Muscle of arm (tissue), 12 donors: ENCODE data around the gene STIMATE. TPM values are rescaled to one million over a fixed set of nuclear protein-coding genes. Genes with fewer than 3 reads are reported as not detected.

Experiments
- DNase-seq: peaks from one replicate; pipeline ENCODE4 v3.0.0-alpha.2; 2013
- polyA plus RNA-seq, 12 donors: library from polyadenylated mRNA; unstranded; fragments of 120-200 nt; gene quantifications; one replicate each; pipeline ENCODE4 v1.2.1, GENCODE V29; 2013; ENCODE audit not compliant: insufficient read length in 12 of 12

The STIMATE gene
- polyA plus RNA-seq, 12 donors = 6.2 to 19.1 (median 8.3) TPM; not detected in 1

DNA sequence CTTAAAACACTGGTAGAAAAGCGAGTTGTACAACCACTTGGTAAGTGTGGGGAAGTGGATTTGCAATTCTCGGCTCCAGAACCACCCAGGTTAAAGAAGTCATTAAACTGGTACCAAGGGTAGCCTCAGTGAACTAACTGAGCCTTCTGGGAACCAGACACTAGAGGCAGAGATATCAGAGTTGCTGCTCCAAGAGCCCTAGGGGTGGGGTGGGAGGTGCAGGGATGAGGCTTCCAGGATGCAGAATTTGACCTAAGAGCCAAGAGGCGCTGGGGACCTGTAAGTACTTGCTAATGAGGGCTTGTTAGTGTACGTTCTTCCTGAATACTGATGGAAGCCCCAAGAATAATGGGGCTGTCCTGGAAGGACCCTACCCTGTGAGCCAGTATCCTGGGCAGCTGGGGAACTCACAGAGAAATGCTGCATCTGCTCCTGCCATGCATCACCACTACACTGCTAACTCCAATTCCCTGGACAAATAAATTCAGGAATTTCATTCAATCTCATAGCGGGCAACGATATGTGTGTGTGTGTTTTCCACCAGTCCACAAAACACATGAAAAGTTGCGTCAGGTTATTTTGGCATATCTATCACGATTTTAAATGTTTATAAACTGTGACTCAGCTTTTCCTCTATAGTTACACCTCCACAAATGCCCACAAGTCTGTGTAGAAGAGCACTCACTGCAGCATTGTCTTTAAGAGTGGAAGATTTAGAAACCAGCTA lies 23.8 kb downstream of the STIMATE start:
- no peak for DNase-seq

DNA sequence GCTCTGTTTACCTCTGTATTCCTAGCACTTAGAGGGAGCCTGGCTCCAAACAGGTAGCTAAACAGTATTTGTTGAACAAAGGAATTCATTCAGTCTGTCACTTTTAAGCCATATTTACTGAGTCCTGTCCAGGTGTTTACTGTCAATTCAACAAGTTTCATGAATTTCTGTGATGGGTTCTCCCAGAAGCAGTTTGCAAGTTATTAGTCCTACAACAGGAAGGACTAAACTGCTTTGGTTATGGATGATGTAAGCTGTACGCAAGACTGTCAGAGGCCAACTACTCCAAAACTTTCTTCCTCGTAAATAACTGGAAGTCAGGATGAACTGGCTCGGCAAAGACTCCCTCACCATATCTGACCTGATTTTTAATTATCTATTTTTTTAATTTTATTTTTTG lies 25.1 kb downstream of the STIMATE start:
- no peak for DNase-seq

DNA sequence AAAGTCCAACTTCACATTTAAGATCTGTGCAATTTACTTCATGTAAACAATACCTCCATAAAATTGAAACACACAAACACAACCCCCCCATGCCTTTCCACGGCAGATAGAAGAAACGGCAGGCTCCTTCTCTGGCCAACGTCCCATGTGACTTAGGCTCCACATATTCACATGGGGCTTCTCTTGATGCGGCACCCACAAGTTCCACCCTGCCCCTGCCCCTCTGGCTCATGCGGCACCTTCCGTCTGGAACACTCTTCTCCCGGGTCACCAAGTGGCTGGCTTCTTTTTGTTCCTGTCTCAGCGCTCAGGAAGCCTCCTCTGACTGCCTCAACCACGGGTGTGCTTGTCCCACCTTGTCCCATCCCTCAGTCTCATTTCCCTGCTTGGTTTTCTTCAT lies 25.6 kb downstream of the STIMATE start:
- no peak for DNase-seq

DNA sequence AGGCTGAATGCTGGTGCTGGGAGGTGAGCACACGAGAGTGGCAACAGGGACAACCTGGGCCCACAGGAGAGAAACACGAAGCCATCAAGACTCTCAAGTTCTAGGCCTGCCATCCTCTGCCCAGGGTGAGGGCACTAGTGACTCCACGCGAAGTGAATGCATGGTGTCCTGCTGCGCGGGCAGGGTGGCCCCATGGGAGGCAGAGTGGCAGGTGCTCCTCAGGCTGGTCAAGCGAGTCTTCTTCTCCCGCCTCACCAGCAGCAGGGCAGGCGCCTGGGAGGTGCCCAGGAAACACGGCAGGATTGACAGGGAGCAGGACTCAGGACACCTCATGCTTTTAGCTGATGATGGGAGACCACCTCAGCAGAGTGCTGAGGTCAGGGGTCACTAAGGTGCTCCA lies 26.9 kb downstream of the STIMATE start:
- no peak for DNase-seq

DNA sequence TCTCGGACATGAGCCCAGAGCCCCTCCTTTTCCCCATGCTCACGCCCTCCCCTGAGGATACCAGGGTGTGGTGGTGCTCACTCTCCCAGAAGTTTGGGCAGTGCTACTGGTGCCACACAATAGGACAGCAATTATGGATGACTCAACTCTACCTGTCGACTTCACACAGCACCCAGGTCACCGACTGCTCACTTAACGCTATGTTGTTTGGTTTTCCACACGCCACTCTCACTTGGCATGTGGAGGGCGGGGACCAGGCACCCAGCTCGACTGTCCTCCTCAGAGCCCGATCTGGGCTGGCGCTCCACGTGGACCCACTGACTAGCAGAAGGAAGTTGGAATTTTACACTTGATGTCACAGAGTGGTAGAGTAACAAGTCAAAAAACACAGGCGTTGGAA lies 30.9 kb downstream of the STIMATE start:
- no peak for DNase-seq

DNA sequence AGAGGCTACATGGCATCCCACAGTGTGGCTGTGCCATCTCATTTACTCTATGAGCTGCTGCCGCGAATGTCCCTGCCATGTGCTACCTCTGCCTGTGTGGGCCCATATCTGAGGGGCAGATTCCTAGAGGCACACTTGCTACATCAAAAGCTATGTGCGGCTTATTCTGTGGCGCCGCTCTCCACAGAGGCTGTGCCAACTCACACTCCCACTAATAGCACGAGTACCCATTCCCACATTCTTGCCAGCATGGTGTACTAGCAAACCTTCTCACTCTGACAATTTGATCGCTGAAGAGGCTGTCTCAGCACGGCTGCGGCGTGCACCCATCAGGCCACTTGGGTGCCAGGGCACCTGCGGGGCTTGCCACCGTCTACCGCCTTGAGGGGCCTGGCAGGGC lies 31.4 kb downstream of the STIMATE start:
- no peak for DNase-seq

DNA sequence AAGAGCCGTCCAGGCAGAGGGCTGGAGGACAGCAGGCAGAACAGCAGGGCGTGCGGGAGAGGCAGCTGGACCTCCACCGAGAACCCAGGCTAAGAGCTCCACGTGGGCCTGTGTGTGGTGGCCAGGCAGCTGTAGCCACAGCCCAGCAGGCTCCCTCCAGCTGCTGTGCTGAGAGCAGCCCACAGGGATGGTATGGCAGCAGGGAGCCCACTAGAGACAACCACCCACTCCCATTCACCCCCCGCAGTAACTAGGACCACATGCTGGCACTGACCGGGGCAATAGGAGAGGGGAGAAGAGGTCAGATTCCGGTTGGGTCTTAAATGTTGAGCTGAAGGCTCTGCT lies 37.0 kb downstream of the STIMATE start:
- DNase-seq = no peak

DNA sequence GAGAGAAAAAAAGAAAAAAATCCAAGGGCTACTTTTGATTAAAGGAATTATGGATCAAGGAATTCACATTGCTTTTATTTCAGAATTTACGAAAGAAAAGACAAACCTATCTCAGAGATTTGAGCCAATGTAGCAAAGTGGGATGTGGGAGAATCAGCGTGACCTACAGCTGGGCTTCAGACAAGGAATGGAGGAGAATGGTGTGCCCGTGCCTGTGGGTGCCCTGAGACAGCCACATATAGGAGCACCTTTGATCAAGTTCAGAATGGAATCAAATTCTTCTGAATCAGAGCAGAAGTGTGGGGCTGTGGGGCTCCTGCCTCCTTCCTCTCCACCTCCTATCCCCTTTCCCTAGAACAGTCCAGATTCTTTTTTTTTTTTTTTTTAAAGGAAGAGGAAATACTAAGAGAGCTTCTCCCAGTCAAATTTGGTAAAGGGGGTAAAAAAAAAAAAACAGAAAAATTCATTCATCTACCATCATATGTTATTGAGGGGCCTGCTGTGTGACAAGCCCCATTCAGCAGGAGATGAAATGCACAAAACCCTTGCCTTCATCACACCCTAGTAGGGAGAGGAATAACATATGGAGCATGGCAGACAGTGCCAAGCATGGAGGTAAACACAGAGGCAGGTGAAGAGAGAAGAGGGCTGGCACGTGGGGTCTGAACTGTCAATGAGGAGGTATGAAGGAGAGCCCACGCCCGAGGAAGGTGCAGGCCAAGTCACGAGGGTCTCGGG lies 37.5 kb downstream of the STIMATE start:
- DNase-seq = no peak

DNA sequence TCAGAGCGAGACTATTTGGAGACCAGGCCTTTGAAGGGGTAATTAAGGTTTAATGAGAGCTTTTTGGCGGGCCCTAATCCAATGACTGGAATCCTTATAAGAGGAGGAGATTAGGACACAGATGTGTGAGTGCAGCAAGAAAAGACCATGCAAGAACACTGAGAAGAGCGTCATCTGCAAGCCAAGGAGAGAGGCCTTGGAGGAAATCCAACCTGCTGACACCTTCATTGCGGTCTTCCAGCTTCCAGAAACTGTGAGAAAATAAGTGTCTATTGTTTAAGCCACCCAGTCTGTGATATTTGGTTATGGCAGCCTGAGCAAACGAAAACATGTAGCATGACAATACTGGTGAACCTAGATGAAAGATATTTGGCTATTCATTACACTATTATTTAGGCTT lies 39.5 kb downstream of the STIMATE start:
- DNase-seq = no peak

DNA sequence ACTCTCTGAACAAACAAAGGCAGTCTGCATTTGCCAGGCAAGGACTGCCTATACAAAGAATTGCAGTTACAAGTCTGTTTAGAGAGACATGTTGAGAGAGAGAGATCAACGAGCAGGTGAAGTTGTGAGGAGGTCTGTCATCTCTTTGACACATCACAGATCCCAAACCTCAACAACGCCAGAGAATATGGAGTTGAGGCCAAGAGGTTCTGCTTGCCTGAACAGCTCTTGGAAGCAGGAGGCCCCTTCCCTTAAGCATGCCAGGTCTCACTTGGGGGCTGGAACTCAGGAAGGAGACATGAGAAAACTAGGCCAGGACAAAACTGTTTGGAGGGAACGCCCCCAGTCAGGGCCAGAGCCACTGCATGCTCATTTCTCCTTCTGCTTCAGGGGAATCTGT lies 40.2 kb downstream of the STIMATE start:
- no peak for DNase-seq

DNA sequence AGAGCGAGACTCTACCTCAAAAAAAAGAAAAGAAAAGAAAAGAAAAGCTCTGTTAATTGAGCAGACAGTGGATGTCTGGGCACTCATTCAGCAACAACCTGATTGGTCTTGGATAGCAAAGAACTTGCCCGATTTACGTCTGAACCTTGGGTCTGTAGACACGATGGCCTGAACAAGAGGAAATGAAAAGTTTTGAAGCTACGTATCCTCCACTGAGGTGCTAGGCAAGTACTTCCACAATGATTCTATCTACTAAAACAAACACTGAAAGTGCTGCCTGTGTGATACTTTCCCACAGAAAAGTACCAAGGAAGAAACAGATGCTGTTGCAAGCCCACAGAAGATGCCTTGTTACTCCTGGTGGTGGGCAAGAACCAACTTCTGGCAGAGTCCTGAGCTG lies 40.7 kb downstream of the STIMATE start:
- no peak for DNase-seq

DNA sequence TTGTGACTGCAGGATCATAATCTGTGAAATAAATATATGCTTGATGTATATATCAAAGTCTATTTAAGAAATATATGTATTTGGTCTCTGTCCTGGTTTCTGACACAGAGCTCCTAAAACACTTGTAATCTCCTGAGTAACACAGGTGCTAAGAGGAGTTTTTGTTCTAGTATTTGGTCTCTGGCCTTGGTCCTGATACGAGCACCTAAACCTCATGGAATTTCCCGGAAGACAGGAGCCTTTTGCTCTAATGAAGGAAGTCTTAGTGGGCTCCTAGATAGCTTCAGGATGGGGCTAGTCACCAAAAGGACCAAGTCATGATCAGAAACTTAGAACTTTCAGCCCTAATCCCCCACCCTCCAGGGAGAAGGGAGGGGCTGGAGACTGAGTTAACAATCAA lies 43.3 kb downstream of the STIMATE start:
- DNase-seq = no peak

DNA sequence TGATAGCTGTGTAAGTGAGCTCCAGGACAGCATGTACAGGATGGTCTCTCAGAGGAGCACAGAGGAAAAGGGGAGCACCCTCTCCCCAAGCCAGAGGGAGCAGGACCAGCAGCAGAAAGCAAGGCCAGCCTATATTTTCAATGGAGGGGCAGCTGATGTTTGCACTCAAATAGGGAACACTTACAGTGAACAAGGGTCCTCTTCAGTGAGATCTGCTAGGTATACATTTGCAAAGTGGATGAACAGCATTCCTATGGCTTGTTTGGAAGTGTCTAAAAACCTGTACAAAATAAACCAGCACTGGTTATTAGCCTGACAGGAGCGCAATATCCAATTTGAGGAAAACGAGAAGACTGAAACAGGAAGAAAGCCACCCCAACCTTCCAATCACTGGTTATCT lies 44.9 kb downstream of the STIMATE start:
- DNase-seq = no peak

DNA sequence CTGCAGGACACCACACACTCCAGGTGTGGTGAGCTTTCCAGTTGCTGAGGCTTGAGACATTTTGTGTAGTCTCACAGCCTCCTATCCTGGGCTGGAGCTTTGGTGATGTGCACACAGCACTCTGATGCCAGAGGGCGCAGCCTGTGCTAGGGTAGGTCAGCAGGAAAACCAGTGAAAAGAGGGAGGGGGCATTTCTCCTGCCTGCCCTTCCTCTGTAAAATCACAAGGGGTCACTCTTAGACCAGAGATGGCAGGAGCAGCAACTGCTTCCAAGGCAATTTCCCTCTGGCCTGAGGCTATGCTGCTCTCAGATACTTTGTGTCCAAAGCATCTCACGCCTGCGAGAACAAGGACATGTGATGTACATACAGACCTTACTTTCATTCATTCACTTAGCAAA lies 46.0 kb downstream of the STIMATE start:
- DNase-seq = no peak

DNA sequence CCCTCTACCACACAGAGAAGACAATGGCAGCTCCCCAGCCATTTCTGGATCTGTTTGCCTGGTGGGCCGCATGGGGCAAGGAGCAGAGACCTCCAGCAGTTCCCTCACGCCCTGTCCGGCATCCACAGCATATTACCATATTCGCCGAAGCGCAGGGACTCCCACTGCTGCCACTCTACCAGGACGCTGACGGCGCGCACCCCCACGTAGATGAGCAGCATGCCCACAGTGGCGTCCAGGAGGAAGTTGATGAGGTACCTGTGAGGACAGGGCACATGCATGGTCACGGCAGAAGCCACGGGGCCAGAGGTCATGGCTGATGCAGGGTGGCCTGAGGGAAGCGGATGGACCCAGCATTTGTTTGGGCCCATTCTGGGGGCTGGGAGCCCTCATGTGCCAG lies 47.7 kb downstream of the STIMATE start:
- DNase-seq = no peak

DNA sequence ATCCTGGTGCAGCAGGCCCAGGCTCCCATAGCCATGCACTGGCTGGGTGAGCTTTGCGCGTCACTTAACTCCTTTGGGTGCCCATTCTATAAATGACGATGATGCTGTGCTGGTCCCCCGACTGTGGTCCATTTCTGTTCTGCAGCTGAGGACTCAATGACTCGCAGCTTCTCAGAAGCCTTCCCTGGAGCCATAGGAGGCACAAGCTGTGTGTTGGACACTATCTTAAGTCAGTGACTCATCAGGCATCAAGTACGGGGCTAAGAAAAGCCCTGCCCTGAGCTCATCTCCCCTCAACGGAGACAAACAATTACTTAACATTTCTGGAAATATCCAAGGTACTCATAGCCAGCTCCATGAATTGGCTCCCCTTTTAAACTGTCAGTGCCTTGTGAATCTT lies 48.7 kb downstream of the STIMATE start:
- DNase-seq = no peak

DNA sequence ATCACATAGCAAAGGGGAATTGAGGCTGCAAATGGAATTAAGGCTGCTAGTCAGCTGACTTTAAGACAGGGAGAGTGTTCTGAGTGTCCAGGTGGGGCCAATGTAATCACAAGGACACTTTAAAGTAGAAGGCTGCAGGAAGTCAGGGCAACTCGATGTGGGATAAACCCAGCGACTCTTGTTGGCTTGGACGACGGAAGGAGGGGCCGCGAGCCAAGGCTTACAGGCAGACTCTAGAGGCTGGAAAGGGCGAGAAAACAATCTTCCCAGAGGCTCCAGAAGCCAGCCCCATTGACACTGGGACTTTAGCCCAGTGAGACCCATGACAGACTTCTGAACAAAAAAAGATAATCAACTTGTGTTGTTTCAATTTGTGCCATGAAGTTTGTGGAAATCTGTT lies 49.6 kb downstream of the STIMATE start:
- no peak for DNase-seq

DNA sequence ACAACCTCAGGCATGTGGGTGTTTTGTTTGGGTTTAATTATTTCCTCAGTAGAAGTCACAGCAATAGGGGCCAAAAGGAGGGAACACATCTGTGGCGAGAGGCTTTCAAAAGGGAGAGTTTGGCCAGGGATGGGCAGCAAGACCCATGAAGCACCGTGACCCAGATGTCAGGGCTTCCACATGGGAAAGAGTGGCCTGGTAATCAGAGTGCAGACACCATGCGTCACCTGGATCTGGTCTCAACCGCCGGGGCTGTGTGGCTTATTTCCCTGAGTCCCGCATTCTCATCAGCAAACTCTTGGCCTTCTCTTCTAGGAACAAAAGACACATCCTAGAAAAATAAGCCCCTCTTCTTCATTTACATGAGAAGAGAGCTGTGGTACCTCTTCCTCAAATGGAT lies 50.1 kb downstream of the STIMATE start:
- no peak for DNase-seq

DNA sequence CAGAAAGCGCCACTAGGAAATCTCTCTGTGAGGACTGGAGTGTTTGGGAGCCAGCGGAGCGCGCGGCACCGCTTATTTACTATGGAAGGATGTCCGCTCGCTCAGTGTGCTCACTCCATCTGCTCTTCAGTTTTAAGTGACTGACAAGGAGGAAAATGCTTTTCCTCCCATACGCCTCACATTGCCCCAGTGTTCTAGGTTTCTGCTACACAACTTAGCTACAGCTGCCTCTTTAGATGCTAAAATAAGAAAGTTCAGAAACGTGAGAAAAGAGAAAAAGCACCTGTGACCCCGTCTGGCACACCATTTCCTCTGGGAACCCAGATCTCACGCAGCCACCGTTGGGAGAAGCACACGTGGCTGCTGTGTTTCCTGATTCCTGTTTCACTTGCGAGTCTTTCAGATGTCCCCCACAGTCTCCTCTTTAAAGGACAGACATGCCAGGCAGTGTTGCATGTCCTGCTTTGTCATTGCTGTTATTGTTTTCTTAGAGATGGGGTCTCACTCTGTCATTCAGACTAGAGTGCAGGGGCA lies 50.8 kb downstream of the STIMATE start:
- no peak for DNase-seq

DNA sequence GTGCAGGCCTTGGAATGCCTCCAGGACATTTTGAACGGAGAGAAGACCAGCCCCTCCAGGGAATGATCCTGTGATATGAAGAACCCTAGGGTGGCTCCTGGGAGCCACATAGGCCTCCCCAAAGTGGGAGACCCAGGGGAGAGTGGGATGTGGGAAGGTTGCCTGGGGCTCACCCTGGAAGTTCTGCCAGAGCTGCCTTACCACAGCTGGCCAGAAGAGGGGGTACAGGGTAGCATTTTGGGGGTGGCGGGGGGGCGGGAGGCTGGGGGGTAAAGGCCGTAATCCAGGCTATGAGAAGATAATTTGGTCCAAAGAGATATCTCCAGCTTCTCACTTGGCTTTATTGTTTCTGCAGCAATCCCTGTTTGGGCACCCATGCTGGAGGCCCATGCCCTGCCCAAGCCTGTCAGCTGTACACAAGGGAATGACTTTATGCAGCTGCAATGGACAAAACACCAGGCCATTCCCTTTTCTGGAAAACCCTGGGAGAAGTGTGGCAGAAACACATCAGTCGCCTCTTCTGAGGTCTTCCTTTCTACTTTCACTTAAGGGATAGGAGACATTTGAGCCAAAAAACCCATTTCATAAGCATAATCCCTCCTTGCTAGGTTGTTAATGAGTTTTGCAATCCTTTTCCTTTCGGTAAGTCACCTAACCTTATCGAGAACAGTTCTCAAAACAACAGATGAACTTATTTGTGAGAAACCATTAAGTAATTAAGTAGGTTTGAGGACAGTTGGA lies 51.5 kb downstream of the STIMATE start:
- DNase-seq = no peak

DNA sequence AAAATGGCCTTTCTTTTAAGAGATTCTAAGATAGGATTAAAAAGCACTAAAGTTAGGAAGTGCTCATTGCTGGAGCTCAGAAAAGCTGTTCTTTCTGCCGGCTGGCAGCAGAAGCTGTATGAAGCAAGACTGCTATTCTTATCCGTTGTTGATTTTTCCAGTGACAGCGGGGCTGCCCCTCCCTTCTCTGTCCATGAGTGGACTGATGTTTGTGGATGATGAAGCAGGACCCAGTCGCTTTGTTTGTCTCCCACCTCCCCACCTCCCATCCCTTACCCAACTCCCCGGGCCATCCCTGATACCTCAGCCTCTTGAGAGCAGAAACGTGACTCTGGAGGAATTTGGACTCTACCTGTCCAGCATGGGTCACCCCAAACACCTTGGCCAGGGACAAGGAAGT lies 52.2 kb downstream of the STIMATE start:
- DNase-seq = no peak

DNA sequence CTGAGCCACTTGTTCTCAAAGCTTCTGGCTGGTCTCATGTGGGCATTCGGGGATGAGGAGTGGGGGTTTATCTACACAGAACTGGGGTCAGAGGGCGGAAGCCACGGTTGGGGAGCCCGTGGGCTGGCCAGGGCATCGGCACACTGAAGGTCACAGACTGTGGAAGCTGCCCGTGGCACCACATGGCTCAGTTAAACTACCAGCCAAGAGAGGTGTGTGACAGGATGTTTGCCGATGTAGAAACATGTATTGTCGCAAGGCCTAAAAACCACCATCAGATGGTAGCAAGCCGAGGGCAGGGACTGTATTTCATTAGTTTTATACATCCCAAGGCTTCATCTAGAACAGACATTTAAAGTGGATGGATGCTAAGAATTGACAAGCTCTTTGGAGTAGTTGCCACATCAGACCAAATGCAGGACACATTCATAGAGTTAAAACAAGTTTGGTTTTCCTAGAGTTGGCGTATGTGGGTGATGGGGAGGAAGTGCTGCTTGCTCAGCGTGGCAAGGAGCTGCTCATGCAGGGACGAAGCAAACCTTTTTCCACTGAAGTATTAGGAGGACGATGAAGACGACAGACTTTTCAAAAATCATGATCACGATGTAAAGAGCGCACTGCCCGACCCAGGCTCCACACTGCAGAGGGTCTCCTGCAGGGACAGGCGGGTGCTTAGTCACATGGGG lies 52.9 kb downstream of the STIMATE start:
- no peak for DNase-seq
